ENCODE measurements around the gene APCDD1L.
"Not testable (repeated sequence)": the region's sequence is repeated elsewhere in the genome, so short reads cannot be mapped to it uniquely, and the experiment has no call there.

The APCDD1L gene

DNA sequence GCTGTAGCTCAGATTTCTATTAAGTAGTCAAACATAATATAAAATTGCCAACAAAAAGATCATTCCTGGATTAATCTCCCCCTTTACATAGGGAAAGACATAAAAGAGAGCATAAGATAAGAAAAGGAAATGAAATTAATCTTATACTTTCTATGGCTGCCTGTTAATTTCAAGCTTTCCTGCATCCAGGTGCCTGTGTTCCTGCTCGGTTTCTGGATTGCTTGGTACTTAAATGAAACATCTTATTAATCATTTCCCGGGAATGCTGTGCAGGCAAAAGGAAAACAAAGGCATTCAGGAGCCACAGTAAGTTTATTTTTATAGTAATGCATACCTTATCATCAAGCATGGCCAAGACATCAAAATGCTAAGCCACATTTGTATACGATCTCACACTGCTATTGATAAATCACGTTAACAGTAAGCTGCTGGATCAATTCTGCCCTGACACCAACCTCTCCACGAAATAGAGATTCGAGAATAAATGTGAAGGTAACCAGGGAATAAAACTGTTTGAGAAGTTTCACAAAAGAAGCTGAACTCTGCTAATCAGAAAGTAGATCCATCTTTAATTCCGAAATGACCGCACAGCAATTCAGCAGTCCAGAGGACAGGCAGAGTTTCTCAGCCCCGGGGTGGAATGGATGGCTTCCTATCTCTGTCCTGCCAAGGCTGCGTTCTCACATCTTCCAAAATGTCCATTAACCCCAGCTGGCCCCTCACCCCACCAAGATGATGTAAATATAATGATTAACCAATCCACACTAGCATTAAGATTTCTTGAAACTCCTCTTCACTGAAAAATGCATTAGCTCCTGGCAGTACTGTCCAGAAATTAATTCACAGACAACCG, 32.6 kb upstream of the APCDD1L start:
- Mint-ChIP-seq H3K4me1 (no peaks in the 10 kb centered on the region), H3K36me3 (no peaks in the 10 kb centered on the region), H3K27ac (no peak overlapping the region), H3K4me3 (no peak overlapping the region), H3K9me3 (no peaks in the 10 kb centered on the region), H3K27me3 (no peaks in the 10 kb centered on the region)

DNA sequence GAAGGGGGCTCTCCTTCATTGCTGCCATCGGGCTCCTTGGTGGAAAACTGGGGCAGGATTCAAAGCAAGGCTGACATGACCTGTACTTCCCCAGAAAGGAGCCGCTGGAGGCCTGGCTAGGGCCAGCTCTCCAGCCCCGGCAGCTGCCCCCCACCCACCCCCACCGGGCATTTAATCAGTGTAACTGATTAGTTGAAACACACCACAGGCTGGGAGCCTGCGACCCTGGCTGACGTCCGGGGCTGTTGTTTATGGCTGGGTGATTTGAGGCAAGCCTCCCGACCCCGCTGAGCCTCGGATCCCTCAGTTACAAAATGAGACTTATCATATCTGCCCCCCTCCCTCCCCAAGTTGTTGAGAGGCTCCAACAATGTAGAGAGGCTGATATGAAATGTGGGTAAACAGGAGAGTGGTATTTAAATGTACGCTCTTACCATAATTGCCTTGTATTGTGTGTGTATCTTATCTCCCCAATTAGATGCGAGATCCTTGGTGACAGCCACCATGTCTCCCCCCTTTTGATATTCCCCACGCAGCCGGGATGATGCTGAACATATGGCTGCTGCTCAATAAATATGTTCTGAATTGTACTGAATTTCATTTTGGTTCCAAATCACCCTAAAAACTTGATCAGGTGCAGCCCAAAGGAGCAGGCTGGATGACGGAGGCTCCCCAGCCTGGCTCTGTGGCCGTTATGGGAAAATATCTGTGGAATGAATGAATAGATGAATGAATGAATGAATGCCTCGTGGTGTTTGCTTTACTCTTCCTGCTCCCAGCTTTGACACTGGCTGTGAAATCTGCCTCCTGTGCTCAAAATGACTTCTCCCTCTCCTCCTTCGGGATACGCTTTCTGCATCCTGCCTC, 31.8 kb upstream of the APCDD1L start:
- H3K36me3 Mint-ChIP-seq: no peaks in the 10 kb centered on the region
- H3K27ac Mint-ChIP-seq: no peak overlapping the region
- H3K4me3 Mint-ChIP-seq: no peak overlapping the region
- H3K9me3 Mint-ChIP-seq: no peaks in the 10 kb centered on the region
- H3K27me3 Mint-ChIP-seq: no peaks in the 10 kb centered on the region
- H3K4me1 Mint-ChIP-seq: no peaks in the 10 kb centered on the region

DNA sequence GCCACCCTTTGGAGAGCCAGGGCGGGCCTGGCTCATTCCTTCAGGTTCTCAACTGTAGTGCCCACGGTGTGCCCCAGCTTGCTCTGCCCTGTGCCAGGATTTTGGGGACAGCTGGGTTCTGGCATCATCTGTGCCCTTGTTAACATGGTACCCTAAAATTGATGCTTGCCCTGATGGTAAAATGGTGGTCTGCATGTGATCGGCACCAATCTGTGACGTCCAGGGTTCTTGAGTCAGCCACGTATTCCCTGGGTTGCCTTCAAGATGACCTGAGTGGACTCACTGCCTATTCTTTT, 31.2 kb upstream of the APCDD1L start:
- H3K4me3 Mint-ChIP-seq: no peak overlapping the region
- H3K4me1 Mint-ChIP-seq: peaks cover 4% of the 10 kb centered on the region
- H3K36me3 Mint-ChIP-seq: no peaks in the 10 kb centered on the region
- H3K9me3 Mint-ChIP-seq: no peaks in the 10 kb centered on the region
- H3K27me3 Mint-ChIP-seq: no peaks in the 10 kb centered on the region
- no peak overlapping the region for H3K27ac Mint-ChIP-seq

DNA sequence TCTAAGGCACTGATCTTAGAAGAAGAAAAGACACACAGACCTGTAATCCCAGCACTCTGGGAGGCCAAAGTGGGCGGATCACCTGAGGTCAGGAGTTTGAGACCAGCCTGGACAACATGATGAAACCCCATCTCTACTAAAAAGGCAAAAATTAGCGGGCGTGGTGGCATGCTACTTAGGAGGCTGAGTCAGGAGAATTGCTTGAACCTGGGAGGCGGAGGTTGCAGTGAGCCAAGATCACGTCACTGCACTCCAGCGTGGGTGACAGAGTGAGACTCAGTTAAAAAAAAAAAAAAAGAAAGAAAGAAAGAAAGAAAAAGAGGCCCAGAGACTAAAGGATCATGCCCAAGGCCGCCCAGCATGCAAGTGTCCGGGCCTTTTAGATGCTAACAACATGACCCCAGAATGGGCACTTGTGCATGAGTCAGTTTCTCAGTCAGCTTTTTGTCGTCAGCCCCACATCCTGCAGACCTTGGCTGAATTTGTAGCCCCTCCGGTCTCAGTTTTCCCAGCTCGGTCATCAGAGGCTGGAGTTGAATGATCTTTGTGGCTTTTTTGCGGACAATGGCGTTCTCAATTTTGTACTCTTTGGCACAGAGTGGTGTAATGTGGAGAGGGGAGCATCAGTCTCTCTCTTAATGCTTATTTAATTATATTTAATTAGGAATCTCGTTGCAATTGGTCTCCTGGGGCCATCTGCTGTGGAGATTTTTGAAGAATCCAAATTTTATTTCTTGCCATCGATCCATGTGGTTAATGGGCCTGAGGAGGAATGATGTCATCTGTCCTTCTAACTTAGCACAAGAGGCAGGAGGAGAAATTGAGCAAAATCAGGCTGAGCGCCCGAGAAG, 30.6 kb upstream of the APCDD1L start:
- Mint-ChIP-seq H3K27ac (no peak overlapping the region), H3K36me3 (no peaks in the 10 kb centered on the region), H3K4me3 (no peak overlapping the region), H3K9me3 (no peaks in the 10 kb centered on the region), H3K27me3 (no peaks in the 10 kb centered on the region), H3K4me1 (peaks cover 4% of the 10 kb centered on the region)

DNA sequence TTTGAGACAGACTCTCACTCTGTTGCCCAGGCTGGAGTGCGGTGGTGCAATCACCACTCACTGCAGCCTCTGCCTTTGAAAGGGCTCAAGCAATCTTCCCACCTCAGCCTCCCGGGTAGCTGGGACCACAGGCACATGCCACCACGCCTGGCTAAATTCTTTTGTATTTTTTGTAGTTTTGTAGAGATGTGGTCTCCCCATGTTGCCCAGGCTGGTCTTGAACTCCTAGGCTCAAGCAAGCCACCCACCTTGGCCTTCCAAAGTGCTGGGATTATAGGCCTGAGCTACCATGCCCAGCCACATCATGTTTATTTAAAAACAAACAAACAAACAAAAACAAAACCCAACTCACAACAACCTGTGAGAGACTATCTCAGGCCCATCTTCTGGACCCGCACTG, 29.7 kb upstream of the APCDD1L start:
- Mint-ChIP-seq H3K27me3 (no peaks in the 10 kb centered on the region), H3K27ac (no peak overlapping the region), H3K4me1 (peaks cover 4% of the 10 kb centered on the region), H3K4me3 (no peak overlapping the region), H3K9me3 (no peaks in the 10 kb centered on the region), H3K36me3 (no peaks in the 10 kb centered on the region)

DNA sequence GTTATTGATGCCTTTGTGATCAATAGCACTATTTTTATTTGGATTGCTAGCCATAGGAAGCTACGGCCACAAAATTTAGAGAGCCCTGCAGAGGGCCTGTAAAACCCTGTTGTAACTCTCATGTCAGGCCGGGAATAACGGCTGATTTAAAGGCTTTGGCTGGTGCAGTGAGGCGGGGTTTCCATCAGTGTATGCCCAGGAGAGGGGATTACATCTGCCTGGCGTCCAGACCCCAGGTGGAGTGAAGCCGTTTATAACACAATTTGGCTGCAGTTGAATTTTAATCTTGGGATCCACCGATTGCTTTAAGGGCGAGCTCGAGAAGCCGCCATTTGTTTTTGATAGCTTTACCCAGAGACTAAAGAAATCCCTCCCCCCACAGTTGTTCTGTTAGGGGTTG, 29.1 kb upstream of the APCDD1L start:
- Mint-ChIP-seq H3K9me3 (no peaks in the 10 kb centered on the region), H3K27me3 (no peaks in the 10 kb centered on the region), H3K4me1 (peaks cover 4% of the 10 kb centered on the region), H3K27ac (no peak overlapping the region), H3K36me3 (no peaks in the 10 kb centered on the region), H3K4me3 (no peak overlapping the region)

DNA sequence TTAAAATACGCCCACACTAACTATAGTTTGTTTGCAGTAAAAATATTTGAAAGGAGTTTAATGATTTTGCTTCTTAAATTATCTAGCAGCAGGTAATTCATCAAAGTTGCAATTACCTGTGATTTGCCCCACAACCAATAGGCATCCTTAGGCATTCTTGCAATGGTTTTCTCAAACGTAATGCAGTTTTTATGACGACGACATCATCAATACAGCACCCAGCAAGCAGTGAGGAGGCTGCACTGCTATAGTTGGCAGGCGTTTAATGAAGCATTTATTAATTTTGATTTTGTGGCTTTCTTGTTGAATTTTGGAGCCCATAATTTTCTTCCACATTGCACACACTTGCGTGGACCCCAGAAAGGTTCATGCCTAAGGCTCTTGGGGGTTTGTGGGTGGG, 28.1 kb upstream of the APCDD1L start:
- Mint-ChIP-seq H3K36me3 (peaks cover 1% of the 10 kb centered on the region), H3K27ac (no peak overlapping the region), H3K9me3 (no peaks in the 10 kb centered on the region), H3K27me3 (no peaks in the 10 kb centered on the region), H3K4me1 (peaks cover 4% of the 10 kb centered on the region), H3K4me3 (no peak overlapping the region)

DNA sequence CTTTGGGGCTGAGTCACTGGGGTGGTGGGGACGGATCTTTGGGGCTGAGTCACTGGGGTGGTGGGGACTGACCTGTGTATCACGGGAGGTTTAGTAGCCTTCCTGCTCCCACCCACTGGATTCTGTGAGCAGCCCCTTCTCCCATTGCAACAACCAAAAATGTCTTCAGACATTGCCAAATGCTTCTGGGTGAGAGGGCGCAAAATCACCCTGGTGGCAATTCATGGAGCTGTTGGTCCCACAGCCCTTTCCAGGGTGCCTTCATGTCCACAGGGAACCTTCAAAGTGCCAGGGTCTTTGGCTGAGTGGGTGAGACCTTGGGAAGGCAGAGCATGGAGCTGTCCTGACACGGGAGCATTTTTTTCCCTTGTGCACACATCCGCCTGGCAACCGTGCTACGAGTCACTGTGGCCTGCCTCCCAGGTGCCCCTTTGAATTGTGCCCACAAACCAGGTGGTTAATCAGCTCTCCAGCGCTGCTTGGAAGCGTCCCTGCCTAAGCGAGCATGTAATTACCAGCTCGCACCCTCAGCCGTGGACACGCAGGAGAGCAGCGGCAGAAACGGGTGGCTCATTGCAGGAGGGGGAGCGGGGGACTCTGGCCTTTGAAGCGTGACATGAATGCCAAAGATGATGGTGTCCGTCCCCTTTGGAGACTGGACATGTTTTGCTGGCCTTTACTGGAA, 27.4 kb upstream of the APCDD1L start:
- peaks cover 1% of the 10 kb centered on the region for H3K36me3 Mint-ChIP-seq
- H3K4me3 Mint-ChIP-seq: no peak overlapping the region
- no peaks in the 10 kb centered on the region for H3K9me3 Mint-ChIP-seq
- peaks cover 4% of the 10 kb centered on the region for H3K4me1 Mint-ChIP-seq
- no peaks in the 10 kb centered on the region for H3K27me3 Mint-ChIP-seq
- no peak overlapping the region for H3K27ac Mint-ChIP-seq

DNA sequence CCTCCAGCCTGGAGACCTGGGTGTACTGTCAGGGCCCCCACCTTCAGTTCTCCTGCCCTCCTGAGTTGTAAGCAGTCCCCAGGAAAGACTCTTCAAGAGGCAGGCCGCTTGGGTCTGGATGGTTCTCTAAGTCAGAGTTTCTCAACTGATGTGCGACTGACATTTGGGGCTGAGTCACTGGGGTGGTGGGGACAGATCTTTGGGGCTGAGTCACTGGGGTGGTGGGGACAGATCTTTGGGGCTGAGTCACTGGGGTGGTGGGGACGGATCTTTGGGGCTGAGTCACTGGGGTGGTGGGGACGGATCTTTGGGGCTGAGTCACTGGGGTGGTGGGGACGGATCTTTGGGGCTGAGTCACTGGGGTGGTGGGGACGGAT, 26.8 kb upstream of the APCDD1L start:
- not testable (repeated sequence) for H3K27me3 Mint-ChIP-seq, H3K4me1 Mint-ChIP-seq, H3K27ac Mint-ChIP-seq, H3K36me3 Mint-ChIP-seq, H3K9me3 Mint-ChIP-seq, H3K4me3 Mint-ChIP-seq

DNA sequence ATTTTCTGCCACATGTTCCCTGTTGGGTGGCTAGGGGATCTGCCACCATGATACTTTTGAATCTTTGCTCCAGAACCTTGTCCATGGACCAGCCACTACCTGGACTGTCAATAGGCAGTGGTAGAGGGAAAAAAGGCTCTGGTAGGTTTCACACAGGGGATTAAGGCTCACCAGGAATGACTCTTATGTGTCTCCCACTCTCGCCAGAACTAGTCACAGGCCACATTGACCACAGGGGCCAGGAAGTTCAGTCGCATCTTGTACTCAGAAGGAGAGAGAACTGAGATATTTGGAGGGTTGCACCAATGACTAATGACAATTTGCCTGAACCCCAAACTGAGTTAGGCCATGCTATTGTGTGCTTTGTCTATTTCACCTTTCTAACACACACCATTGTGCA, 23.6 kb upstream of the APCDD1L start:
- H3K27me3 Mint-ChIP-seq: no peaks in the 10 kb centered on the region
- H3K4me1 Mint-ChIP-seq: peaks cover 4% of the 10 kb centered on the region
- H3K27ac Mint-ChIP-seq: no peak overlapping the region
- peaks cover 1% of the 10 kb centered on the region for H3K36me3 Mint-ChIP-seq
- H3K9me3 Mint-ChIP-seq: no peaks in the 10 kb centered on the region
- H3K4me3 Mint-ChIP-seq: no peak overlapping the region

DNA sequence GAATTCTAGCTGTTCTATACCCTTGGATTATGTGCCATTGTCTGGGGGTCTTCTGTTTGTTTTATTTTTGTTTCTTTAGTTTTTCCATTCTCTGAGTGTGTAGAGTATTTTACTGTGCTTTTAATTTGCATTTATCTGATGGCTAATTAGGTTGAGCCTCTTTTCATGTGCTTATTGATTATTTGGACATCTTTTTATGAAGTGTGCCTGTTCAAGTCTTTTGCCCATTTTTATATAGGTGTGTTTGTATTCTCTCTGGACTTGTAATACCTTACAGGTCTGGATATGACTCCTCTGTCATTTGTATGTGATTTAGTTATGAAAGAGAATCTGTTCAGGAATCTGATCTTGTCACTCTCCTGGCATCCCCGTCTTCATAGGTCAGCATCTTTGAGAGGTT, 22.6 kb upstream of the APCDD1L start:
- no peak overlapping the region for H3K27ac Mint-ChIP-seq
- H3K4me1 Mint-ChIP-seq: peaks cover 4% of the 10 kb centered on the region

DNA sequence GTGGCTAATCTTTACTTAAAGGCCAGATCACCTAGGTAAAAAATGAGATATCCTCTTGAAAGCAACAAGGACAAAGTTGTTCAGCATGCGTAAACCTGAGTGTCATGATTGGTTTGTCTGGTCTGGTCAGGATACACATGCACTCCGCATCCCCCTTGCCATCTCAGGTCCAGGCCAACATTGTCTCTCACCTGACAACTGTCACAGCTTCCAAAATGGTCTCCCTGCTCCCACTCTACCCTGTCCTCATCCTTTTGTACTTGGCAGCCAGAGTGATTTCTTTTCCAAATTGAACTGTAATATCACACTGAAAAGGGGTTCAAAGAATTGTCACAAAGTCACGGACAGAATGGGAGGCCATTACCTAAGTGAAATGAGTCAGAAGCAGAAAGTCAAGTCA, 21.1 kb upstream of the APCDD1L start:
- Mint-ChIP-seq H3K4me3 (no peak overlapping the region), H3K27ac (no peak overlapping the region), H3K9me3 (peaks cover 13% of the 10 kb centered on the region), H3K27me3 (no peaks in the 10 kb centered on the region), H3K4me1 (no peaks in the 10 kb centered on the region), H3K36me3 (peaks cover 6% of the 10 kb centered on the region)

More for the DNA sequence above, 22.6 kb upstream of the APCDD1L start:
- Mint-ChIP-seq H3K27me3 (no peaks in the 10 kb centered on the region), H3K36me3 (peaks cover 1% of the 10 kb centered on the region), H3K9me3 (peaks cover 6% of the 10 kb centered on the region), H3K4me3 (no peak overlapping the region)

DNA sequence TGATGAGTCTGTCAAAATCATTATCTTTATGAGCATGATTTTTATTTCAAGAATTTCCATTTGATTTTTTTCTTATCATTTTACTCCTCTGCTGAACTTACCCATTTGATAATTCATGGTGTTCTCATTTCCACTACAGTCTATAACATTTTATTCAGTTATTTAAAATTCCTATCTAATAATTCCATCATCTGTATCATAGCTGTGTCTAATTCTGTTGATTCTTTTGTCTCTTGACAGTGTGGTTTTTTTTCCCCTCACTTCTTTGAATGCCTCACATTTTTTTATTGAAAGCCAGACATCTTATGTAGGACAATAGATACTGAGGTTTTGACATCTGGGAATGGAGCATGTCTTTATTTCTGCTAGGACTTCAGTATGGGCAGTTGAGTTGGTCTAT, 16.5 kb upstream of the APCDD1L start:
- Mint-ChIP-seq H3K27me3 (no peaks in the 10 kb centered on the region), H3K4me3 (no peak overlapping the region), H3K36me3 (peaks cover 10% of the 10 kb centered on the region), H3K4me1 (no peaks in the 10 kb centered on the region), H3K9me3 (peaks cover 25% of the 10 kb centered on the region), H3K27ac (no peak overlapping the region)

DNA sequence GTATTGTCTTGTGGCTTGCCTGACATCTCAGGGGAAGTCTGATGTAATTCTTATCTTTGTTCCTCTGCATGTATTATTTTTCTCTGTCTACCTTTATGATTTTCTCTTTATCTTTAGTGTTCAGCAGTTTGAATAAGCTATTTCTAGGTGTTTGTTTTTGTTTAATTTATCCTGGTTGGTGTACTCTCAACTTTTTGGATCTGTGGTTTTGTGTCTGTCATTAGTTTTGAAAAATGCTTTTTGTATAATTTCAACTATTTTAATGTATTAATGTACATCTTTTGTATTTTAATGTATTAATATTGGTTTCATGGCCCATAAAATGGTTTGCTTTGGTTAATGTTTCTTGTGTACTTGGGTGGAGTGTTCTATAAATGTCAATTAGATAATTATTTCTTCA, 15.9 kb upstream of the APCDD1L start:
- Mint-ChIP-seq H3K36me3 (peaks cover 10% of the 10 kb centered on the region), H3K27ac (no peak overlapping the region), H3K9me3 (peaks cover 25% of the 10 kb centered on the region), H3K4me3 (no peak overlapping the region), H3K4me1 (no peaks in the 10 kb centered on the region), H3K27me3 (no peaks in the 10 kb centered on the region)

DNA sequence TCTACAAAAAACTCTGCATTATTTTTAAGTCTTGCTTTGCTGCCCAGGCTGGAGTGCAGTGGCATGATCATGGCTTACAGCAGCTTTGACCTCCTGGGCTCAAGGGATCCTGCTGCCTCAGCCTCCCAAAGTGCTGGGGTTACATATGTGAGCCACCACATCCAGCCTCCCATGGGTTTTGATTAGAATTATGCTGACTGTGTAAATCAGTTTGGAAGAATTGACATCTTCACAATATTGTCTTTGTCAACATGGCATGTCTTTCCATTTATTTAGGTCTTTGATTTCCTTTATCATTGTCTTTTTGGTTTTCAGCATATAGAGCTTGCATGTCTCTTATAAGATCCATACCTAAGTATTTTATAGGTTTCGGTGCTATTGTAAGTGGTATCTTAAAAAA, 13.2 kb upstream of the APCDD1L start:
- H3K36me3 Mint-ChIP-seq: peaks cover 10% of the 10 kb centered on the region
- H3K9me3 Mint-ChIP-seq: peaks cover 24% of the 10 kb centered on the region
- no peaks in the 10 kb centered on the region for H3K4me1 Mint-ChIP-seq

More for the DNA sequence above, 13.2 kb upstream of the APCDD1L start:
- no peak overlapping the region for H3K27ac Mint-ChIP-seq
- H3K27me3 Mint-ChIP-seq: no peaks in the 10 kb centered on the region
- H3K4me3 Mint-ChIP-seq: no peak overlapping the region
